ENCODE results near the gene MEI1. TPM values are rescaled to one million over a fixed set of nuclear protein-coding genes. Genes with fewer than 3 reads are reported as not detected.

The MEI1 gene
- total RNA-seq, 1 donor, result 63.5 TPM

DNA sequence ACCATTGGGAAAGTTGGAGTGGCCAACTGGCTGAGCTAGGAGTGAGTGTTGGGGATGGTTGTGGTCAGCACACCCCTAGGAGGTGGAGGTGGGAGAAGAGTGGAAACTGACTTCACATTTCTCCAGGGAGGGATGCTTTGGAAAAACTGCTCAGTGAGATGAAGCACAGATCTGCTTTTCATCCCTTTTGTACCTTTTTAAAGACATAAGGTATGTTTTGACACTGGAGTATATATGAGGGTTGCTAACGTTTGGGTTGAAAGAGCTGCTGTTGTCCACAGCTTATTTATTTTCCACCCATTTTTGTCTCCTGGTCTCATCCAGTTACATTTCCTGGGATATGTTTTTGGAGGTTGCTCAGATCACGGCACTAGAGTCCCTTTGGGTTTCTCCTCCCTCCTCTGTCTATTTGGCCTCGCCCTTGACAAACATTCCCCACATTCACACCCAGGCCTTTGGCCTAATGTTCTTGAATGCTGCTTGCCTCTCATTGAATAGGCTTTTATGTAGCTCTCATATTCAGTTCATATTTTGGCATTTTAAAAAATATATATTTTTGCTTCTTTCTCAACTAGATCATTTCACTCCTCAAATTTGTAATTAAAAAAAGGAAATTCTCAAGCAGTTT, 141.9 kb downstream of the MEI1 start:
- Histone ChIP-seq H3K27me3 (ENCODE audit: insufficient read depth, low read length) (no peaks in the 10 kb centered on the region), H3K4me3 (ENCODE audit: low read length) (no peak overlapping the region), H3K9me3 (ENCODE audit: low read depth, low read length) (no peaks in the 10 kb centered on the region), H3K4me1 (ENCODE audit: insufficient read depth, low read length) (peaks cover 33% of the 10 kb centered on the region)

DNA sequence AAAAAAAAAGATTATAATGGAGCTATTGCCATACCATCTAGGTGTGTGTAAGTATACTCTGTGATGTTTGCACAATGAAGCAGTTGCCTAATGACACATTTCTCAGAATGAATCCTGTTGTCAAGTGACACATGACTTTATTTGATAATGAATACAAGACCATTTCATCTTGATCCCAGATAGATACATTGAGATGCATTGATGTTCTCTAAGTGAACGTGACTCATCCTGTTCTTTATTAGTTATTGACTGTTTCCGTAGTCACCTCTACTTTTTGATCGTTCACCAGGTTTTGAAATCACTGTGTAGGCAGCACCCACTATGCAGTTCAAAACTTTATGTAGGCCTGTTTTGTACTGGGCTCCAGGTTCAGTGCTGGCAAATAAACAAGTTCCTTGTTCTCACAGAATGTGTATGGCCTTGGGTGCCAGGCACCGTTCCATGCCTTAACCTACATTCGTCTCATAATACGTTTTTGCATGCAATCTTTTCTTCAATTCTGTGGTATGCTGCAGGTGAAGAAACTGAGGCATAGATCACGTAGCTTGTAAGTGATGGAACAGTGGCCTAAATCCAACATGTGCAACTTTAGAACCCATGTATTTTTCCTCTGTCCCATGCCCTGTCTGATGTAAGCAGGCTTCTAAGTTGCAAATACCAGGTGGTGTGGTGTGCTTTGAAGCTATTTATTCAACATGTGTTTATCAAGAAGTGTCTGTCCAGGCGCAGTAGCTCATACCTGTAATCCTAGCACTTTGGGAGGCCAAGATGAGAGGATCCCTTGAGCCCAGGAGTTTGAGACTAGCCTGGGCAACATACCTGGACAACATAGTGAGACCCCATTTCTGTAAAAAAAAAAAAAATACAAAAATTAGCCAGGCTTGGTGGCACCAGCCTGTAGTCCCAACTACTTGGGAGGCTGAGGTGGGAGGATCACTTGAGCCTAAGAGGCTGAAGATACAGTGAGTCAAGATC, 144.0 kb downstream of the MEI1 start:
- H3K4me1 ChIP-seq (ENCODE audit: insufficient read depth, low read length), result peaks cover 50% of the 10 kb centered on the region
- H3K27me3 ChIP-seq (ENCODE audit: insufficient read depth, low read length), result no peaks in the 10 kb centered on the region
- no peaks in the 10 kb centered on the region for H3K9me3 ChIP-seq (ENCODE audit: low read depth, low read length)
- no peak overlapping the region for H3K4me3 ChIP-seq (ENCODE audit: low read length)

DNA sequence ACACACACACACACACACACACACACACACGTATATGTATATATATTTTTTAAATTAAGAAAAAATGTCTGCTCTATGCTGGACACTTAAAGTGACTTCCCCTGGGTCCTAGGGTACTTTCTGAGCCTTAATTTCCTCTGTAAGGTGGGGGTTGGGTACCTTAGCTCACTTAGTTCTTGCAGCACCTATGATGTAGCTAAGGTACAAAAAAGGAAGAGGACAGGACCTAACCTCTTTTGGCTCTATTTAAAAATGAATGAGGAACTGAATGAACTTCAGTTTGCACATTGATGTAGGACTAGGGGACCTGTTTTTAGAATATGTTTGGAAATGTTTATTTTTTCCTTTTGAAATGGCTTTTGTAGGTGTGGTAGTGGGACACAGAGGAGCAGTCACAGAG, 144.7 kb downstream of the MEI1 start:
- H3K4me1 ChIP-seq (ENCODE audit: insufficient read depth, low read length), result peaks cover 57% of the 10 kb centered on the region

DNA sequence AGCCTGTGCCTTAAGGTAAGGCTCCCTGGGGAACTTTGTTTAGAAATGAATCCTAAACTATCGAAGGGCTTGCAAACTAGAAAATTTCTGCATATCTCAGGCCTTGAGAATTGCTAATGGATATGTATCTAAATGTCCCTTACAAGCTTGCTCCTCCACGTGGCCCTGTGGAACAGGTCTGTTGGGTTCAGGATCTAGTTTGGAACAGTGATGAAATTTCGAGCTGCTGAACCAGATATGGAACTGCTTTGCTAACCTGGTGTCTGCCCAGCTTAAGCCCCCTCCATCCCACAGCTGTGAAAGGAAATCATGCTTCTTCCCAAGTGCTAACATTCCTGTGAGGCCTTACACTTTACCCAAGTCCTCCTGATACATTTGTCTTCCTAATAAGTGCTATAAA, 145.2 kb downstream of the MEI1 start:
- H3K27me3 ChIP-seq (ENCODE audit: insufficient read depth, low read length), result no peaks in the 10 kb centered on the region
- no peak overlapping the region for H3K4me3 ChIP-seq (ENCODE audit: low read length)
- peaks cover 60% of the 10 kb centered on the region for H3K4me1 ChIP-seq (ENCODE audit: insufficient read depth, low read length)
- no peaks in the 10 kb centered on the region for H3K9me3 ChIP-seq (ENCODE audit: low read depth, low read length)

More for the DNA sequence above, 144.7 kb downstream of the MEI1 start:
- H3K4me3 ChIP-seq (ENCODE audit: low read length), result no peak overlapping the region
- H3K27me3 ChIP-seq (ENCODE audit: insufficient read depth, low read length), result no peaks in the 10 kb centered on the region
- H3K9me3 ChIP-seq (ENCODE audit: low read depth, low read length), result no peaks in the 10 kb centered on the region

DNA sequence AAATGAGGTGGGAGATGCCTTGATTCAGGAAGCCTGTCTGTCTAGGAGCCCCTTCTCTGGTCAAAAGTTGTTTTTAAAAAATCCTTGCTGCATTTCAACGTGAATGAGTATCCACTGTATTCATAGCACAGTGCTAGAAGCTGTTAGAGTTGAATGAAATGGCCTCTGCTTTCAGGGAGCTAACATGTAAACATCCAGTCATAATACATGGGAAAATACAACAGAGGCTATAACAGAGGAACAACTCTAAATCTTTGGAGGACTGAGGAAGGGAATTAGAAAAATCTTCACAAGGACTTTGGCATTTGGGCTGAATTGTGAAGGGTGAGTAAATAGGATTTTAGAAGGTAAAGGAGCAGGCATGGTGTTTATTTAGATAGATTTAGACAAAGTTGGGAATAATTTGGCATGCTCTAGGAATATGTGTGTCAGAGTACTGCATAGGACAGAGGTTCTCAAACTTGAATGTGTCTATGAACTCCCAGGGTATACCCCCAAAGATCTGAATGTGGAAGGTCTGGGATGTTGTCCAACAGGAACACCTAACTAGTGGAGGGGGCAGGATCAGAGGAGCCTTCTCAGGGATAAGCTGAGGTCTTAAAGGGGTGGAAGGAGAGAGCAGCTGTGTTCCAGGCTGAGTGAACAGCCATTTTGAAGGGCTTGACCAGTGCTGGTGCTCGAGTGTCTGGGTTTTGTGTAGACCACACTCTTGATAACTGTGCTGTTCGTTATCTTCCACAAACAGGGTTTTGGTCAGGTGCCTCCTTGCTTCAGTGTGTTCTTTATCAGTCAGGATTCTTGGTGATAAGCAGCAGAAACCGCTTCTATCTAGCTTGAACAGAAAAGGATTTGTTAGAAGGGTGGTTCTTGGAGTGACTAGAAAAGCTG, 146.3 kb downstream of the MEI1 start:
- Histone ChIP-seq H3K27me3 (ENCODE audit: insufficient read depth, low read length) (no peaks in the 10 kb centered on the region), H3K4me1 (ENCODE audit: insufficient read depth, low read length) (peaks cover 60% of the 10 kb centered on the region), H3K9me3 (ENCODE audit: low read depth, low read length) (no peaks in the 10 kb centered on the region), H3K4me3 (ENCODE audit: low read length) (no peak overlapping the region)

DNA sequence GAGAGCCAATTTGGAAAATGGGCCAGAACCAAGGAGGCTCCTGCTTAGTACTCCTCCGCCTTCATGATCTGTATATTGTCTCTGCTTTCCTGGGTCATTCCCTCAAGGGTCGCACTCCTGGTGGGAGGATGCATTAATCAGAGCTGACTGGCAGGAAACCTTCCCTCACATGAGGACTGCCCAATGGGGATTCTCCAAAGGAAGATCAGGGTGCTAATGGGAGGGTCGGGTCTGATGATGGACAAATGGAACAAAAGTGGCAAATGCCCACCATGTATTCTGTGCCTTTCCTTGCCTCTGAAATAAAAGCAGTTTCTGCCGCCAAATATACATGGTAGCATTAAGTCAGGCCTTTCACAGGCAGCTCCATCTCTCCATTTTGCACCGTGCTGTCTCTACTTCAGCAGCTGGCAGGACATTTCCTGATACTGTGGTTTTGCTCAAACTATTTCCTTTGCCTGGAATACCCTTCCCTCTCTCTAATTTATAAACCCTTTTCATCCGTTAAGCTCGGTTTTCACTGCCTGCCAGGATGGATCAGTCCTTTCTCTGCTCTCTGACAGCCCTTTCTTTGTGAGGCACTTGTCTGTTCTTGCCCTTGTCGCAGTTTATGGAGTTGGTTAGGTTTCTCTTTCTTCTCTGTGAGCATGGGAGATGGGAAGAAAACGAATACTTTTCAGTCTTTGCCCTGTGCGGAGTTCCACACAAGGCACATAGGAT, 147.1 kb downstream of the MEI1 start:
- Histone ChIP-seq H3K9me3 (ENCODE audit: low read depth, low read length) (no peaks in the 10 kb centered on the region), H3K4me3 (ENCODE audit: low read length) (no peak overlapping the region), H3K4me1 (ENCODE audit: insufficient read depth, low read length) (peaks cover 60% of the 10 kb centered on the region), H3K27me3 (ENCODE audit: insufficient read depth, low read length) (no peaks in the 10 kb centered on the region)

DNA sequence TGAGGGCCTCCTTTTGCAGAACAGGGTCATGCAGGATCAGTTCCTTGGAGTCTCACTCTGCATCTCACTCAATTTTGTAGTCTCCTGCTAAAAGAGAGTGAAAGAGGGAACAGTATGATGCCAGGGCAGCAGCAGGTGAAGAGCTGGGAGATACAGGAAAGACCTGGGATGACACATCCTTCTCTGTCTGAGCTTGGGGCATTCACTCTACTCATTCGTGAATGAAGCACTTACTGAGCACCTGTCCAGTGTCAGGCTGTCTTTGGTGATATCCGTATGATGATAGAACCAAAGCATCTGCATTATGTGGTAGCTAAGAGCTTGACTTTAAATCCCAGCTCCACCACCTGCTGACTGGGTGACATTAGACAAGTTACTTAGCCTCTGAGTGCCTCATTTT, 148.0 kb downstream of the MEI1 start:
- no peaks in the 10 kb centered on the region for H3K27me3 ChIP-seq (ENCODE audit: insufficient read depth, low read length)

DNA sequence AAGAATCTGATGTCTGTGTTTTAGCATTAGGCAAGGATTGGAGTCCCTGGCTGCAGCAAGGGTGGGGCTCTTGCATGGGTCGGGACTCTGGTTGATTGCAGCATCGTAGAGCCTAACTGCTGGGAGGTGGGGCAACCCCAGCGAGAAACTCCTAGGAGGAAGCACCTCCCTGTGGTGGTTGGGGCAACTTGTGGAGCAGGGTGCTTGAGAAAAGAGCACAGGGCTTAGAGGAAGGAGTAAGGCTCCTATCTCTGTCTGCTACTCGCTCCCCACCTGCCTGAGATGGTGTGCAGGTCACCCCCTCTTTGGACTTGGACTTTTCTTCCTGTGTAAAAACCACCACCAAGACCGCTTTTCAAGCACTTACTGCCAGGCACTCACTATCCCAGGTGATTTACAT, 149.2 kb downstream of the MEI1 start:
- no peaks in the 10 kb centered on the region for H3K27me3 ChIP-seq (ENCODE audit: insufficient read depth, low read length)
- no peak overlapping the region for H3K4me3 ChIP-seq (ENCODE audit: low read length)
- H3K4me1 ChIP-seq (ENCODE audit: insufficient read depth, low read length), result peaks cover 52% of the 10 kb centered on the region
- H3K9me3 ChIP-seq (ENCODE audit: low read depth, low read length), result no peaks in the 10 kb centered on the region

More for the DNA sequence above, 148.0 kb downstream of the MEI1 start:
- Histone ChIP-seq H3K9me3 (ENCODE audit: low read depth, low read length) (no peaks in the 10 kb centered on the region), H3K4me3 (ENCODE audit: low read length) (no peak overlapping the region), H3K4me1 (ENCODE audit: insufficient read depth, low read length) (peaks cover 60% of the 10 kb centered on the region)

Other genes starting within 250 kb of the MEI1 start
- gene PHF5A, start 230.8 kb upstream of the MEI1 start, total RNA-seq, result 55.4 TPM
- gene ACO2, start 230.4 kb upstream of the MEI1 start, total RNA-seq, result 41.6 TPM
- gene POLR3H, start 155.0 kb upstream of the MEI1 start, total RNA-seq, result 5.9 TPM
- not detected for gene CSDC2, start 138.5 kb upstream of the MEI1 start, total RNA-seq
- 7.1 TPM for gene PMM1, start 109.7 kb upstream of the MEI1 start, total RNA-seq
- gene DESI1, start 78.5 kb upstream of the MEI1 start, total RNA-seq, result 12.8 TPM
- gene XRCC6, start 78.2 kb upstream of the MEI1 start, total RNA-seq, result 210 TPM
- 66.3 TPM for gene SNU13, start 10.6 kb upstream of the MEI1 start, total RNA-seq
- 13.6 TPM for gene CCDC134, start 101.2 kb downstream of the MEI1 start, total RNA-seq
- gene SREBF2, start 133.6 kb downstream of the MEI1 start, total RNA-seq, result 47.9 TPM
- 0.52 TPM for gene SHISA8, start 215.6 kb downstream of the MEI1 start, total RNA-seq
- gene TNFRSF13C, start 227.3 kb downstream of the MEI1 start, total RNA-seq, result 15.7 TPM
- gene CENPM, start 247.6 kb downstream of the MEI1 start, total RNA-seq, result 11.9 TPM